ENCODE results near the gene ARHGAP33.

DNA sequence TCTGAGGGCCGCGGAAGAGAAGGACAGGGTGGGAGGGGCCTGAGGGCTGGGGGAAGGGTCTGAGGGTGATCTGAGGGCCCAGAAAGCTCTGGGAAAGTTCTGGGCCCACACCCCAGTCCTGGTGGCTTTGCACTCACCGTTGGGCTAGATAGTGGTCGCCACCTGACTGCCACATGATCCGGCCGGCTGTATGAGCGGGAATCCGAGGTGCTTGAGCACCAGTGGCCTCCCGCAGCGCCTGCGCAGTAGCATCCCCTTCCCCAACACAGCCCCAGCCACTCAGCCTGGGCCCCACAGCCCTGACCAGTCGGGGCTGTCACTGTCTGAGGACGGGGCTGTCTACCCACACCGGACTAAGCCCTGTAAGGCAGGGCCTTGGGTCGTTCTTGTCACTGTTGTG lies 22.3 kb downstream of the ARHGAP33 start:
- TF ChIP-seq, protein P1, sequence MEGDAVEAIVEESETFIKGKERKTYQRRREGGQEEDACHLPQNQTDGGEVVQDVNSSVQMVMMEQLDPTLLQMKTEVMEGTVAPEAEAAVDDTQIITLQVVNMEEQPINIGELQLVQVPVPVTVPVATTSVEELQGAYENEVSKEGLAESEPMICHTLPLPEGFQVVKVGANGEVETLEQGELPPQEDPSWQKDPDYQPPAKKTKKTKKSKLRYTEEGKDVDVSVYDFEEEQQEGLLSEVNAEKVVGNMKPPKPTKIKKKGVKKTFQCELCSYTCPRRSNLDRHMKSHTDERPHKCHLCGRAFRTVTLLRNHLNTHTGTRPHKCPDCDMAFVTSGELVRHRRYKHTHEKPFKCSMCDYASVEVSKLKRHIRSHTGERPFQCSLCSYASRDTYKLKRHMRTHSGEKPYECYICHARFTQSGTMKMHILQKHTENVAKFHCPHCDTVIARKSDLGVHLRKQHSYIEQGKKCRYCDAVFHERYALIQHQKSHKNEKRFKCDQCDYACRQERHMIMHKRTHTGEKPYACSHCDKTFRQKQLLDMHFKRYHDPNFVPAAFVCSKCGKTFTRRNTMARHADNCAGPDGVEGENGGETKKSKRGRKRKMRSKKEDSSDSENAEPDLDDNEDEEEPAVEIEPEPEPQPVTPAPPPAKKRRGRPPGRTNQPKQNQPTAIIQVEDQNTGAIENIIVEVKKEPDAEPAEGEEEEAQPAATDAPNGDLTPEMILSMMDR (IDR thresholded peaks at IDR 0.05 in 8 of 11, conservative IDR thresholded peaks at IDR 0.05 in 3 of 11), result no peak
- TF ChIP-seq POLR2AphosphoS5 (IDR thresholded peaks at IDR 0.05) (no peak), POLR2A (IDR thresholded peaks at IDR 0.05) (no peak)
